Hematopoietic multipotent progenitor cell treated with erythropoietin and hydrocortisone succinate and interleukin-3 and kit ligand, for 15 days (in vitro differentiated cells): ENCODE data around the gene TBXAS1.

Source experiments
- DNase-seq: peaks from one replicate; pipeline ENCODE4 v3.0.0-alpha.2; 2015; ENCODE audit warnings: low spot score

Gene TBXAS1

DNA sequence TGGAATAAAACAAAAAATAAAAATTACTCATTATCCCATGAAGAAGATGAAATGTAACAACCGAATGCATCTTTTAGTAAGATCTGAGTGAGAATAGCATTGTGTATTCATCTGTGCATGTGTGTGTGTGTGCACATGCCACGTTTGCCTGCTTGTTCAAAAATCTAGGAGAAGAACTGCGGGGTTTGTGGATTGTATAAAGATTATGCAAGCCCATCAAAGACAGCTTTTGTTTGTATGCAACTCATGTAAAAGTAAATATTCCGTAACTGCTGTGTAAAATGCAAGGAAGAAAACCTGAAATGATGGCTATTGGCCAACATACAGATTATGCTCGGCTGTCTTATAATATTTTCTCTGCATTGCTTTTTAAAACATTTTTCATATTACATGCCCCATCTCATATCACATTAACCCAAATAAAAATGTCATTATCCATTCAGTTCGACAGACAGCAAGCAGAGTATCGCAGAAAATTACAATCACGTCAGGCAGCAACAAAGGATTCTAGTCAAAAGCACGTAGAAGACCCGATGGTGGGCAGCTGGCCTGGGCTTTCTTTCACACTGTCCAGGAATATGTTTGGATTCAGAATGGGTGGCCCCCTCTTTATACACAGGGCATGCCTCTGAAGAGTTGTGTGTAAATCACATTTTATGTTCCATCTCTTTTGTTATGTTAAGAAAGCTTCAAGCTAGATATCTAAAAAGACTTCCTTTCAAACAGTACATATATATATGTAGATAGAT lies 119.7 kb downstream of the TBXAS1 start:
- no peak for DNase-seq

DNA sequence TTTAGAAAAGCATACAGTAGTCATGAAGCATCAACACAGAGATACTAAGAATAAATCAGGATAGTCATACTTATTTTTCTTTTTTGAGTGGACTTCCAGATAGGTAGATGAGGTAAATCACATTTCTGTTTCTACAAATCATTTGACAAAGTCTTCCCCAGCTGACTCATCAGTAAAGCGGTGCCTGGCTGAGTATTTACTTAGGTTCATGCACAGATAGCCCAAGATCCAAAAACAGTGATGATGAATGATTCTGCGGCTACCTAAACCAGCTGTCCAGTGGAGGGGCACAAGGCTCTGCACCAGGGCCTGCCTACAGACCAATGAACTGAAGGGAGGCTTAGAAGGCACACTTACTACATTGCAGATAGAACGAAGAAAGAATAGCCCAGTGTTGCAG lies 120.6 kb downstream of the TBXAS1 start:
- DNase-seq, result no peak

DNA sequence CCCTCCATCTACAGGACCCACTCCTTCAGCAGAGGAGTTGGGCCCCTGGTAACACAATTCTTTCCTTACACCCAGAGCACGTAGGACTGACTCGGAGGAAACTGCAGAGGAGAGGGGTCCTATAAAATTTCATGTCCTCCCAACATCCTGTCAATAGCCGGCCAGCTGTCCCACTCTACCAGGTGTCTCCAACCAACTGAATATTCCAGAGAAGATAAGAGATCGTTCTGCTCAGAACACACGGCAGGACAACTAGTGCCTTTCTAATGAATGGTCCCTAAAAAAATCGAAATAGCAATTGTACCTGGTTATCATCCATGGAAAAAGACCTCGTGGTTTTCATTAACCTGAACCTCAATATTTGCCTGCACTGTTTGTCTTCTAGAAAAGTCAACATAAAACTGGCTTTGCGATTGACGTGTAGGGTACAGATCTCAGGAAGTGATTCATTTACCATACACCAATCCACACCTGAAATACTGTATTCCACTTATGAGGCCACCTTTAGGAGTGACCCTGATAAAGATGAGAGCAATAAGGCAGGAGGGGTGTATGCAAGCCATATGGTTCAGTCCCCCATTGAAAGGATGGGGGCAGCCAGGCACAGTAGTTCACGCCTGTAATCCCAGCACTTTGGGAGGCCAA lies 121.9 kb downstream of the TBXAS1 start:
- DNase-seq, result no peak

DNA sequence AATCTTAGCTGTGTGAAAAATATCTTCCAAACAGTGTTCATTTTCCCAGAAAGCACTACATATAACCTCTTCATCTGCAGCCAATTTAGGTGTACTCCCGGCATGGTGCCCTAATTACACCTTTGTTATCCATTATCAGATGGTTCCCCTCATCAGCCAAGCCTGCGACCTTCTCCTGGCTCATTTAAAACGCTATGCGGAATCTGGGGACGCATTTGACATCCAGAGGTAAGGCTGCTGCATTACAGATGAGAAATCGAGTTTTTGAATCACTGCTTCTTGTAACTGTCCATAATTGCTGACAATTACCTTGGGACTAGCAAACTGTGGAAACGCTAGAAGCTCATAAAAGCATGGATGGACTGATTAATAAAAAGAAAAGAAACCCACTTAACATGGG lies 124.2 kb downstream of the TBXAS1 start:
- no peak for DNase-seq

DNA sequence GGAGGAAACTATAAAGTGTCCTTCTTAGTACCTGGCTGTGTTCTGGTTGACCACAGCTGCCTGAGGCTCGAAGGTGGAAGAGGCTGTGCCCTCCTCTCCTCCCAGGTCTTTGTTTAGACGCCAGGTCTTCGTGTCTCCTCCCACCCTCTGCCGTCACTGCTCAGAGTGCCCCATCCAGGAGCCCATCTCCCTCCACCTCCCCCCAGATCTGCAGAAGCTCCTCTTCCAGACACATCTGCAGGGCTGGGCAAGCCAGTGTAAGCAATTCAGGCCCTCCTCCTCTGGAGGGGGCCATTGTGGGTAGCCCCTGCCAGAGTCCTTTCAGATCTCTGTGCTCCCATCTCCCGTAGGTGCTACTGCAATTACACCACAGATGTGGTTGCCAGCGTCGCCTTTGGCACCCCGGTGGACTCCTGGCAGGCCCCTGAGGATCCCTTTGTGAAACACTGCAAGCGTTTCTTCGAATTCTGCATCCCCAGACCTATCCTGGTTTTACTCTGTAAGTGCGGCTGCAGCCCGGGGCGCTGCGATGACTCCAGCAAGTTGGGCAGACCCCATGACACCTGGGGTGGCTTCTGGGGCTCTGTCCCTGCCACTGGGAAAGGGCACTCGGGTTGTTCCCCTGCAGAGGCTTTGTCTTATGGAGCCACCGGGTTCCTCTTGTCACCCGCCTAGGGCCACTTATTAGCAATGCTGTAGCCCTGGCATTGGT lies 126.2 kb downstream of the TBXAS1 start:
- no peak for DNase-seq

DNA sequence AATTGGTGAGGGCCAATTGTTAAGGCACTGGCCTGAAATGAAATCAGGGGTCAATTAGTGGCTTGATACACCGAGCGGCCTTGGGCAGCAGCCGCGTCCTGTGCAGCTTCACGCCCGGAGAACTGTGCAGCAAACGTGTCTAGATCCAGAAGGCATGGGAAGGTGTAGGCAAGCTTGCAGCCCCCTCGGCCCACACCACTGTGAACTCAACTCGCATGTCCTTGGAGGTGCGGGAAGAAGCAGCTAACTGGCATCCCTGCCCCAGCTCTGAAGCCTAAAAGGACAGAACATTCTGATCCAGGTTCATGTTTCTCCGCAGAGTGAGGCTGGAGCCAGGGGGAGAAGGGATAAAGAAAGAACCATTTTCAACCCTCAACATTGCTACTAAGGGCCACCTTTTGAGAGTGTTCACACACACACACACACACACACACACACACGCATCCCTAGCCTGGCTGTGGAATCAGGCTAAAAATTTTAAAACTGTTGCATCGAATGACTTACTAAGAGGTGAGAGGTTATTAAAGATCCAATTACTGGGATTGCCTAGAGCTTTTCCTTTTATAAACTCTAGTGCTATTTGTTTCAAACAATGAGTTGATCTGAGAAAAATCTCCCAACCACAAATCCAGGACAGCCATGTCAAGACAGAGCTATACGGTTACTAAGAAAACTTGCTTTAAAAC lies 129.7 kb downstream of the TBXAS1 start:
- no peak for DNase-seq

DNA sequence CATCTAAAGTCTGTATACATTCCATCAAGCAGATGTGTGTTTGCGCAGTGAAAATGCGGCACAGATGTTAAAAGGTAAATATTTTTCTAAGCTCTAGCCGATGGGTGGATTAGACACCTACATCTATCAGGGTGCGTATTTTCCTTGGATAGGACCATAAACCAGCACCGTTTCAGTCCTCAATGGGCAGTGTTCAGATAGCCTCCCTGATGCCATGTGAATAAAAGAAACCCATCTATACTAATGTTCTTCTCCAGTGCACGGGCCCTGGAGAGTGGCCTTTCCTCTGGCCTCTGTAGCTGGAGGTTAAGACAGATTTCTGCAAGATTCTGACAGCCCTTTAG lies 130.2 kb downstream of the TBXAS1 start:
- DNase-seq, result no peak

DNA sequence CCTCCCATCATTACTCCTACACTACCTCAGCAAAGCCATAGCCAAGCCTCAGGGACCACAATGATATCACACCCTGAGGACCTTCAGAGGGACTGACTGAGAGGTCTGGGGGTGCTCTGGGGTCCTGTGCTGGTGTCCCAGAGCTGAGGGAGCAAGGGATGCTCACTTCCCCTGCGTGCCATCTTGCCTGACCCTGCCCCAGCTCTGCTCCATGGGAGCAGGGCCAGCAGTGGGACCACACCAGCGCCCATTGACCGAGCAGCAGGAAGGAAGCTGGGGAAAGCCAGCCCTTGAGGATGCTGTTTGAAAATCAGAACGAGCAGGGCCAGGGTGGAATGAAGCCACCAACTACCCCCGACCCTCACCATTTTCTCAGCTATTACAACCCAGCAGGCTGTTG lies 130.7 kb downstream of the TBXAS1 start:
- no peak for DNase-seq

DNA sequence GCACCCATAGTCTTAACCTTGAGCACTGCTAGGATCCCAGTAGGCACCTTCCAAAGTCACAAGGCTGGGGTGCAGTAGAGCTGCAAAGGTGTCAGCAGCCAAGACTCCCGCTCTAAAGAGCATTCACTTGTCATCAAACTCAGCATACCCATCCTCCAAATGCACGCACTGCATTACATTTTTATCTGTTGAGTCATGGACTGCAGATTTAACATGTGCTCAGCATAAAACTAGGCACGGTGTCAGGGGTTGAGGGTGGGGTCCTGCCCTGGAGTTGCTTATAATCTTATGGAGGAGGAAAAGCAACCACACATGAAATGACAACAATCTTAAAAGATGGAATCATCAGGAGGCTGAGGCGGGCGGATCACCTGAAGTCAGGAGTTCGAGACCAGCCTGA lies 131.1 kb downstream of the TBXAS1 start:
- no peak for DNase-seq

DNA sequence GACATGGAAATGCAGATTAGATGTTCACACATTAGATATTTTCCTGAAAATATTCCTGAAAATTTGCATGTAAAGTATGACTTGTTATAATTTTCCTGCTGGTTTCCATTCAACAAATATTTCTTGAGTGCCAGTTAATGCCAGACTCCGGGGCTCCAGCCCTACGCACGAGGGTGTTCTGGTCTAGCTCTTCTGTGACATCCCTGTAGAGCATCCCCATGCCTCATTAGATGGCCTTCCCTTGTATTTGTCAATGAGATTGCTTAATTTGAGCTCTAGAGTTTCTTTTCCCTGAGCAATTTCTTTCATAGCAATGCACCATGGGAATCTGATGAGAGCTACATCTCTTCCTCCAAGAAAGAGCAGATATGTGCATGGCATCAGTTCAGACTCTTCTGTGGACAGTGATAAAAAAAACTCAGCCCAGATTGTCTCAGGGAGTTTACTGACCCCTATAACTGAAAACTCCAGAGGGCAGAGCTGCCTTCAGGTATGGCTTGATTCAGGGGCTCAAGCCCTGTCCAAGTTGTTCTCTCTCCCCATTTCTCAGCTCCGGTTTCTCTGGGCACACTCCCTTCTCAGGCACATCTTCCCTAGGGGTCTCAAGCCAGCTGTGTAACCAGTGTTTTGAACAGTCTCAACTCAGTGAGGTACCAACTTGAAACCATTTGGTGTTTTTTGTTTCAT lies 137.0 kb downstream of the TBXAS1 start:
- no peak for DNase-seq

DNA sequence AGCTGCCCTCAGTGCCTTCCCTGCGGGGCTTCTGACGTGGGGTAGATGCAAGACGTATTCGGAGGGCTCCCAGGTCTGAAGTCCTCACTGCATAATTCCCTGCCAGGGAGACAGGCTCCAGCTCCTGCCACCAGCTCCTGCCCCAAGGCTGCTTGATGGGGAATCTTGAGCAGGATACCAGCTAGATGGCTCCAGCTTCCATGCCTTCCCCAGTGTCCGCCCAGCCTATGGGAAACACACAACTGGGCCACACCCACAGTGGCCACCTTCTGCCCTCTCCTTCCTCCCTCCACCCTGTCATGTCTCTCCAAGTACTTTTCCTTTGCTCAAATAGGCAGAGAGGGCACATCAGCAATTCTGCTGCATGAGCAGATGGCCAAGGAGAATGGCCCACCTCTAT lies 137.9 kb downstream of the TBXAS1 start:
- DNase-seq, result no peak

DNA sequence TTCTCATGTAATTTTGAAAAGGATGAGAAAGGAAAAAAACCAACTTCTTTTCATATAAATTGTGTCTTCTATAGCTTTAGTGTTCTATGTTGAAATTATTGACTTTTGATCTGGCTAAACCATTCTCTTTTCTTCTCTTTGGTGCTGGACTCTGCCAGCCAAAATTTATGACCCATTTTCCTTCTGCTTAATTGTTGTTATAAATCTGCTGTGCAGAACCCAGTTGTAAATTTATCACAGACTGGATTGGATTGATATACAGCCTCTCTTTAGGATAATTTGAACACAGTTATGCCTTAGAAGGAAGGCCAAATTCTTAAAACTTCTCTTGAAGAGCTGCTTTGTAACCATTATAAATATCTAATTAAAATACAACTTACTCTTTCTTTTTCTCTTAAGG lies 139.9 kb downstream of the TBXAS1 start:
- no peak for DNase-seq

DNA sequence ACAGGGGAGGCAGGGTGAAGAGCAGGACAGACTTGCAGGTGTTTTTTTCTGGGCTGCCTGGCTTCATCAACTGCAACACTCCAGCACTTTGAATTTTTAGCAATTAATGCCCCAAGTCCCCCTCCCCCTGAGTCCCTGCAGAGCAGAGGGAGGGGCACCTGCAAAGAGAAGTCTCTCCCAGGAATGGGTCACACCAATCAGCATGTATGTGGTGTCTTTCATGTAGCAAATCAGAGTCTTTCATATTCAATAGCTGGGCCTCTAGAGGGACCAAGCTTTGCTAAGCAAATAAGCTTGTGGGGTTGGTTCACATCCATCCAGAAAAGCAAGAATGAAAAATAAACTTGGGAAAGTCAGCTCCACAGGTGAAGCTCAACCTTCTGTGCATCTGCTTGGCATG lies 143.0 kb downstream of the TBXAS1 start:
- no peak for DNase-seq

DNA sequence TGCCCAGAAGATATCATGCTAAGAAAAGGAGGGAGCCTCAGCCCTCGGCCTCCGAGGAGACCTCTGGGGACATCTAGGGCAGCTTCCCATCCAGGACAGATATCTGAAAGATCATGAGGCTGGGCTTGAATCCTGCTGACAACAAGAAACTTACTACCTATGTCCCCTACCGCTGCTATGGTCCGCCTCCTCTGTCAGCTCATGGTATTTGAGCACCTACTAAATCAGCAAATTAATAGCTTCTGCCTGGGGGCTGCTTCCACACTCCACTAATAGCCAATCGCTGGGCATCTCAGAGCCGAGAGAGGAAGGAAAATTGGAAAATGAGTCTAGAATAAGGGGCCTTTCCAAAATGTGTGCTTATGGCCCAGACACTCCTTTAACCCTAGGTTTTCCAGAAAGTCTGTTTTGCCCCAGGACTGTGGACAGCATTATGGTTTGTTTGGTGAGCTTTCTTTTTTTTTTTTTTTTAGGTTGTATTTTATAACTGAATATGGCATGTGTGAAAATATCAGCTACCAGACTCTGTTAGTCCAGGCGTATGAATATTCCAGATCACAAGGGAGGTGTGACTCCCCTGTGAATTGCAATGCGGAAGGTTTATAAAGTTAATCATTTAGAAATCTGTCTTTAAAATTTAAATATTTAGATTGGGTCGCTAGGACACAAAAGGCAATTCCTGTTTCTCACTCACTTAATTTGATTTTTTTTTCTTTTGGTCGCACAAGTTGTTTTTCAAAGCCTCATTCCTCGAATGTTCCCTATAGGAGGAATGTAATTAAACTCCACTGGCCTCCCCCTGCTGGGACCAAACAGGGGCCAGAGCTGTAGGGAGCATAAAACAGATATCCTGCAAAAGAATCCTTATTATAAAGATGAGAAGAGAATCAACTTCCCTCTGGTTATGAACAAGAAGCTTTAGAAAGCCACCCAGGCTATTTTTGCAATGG lies 144.3 kb downstream of the TBXAS1 start:
- no peak for DNase-seq

DNA sequence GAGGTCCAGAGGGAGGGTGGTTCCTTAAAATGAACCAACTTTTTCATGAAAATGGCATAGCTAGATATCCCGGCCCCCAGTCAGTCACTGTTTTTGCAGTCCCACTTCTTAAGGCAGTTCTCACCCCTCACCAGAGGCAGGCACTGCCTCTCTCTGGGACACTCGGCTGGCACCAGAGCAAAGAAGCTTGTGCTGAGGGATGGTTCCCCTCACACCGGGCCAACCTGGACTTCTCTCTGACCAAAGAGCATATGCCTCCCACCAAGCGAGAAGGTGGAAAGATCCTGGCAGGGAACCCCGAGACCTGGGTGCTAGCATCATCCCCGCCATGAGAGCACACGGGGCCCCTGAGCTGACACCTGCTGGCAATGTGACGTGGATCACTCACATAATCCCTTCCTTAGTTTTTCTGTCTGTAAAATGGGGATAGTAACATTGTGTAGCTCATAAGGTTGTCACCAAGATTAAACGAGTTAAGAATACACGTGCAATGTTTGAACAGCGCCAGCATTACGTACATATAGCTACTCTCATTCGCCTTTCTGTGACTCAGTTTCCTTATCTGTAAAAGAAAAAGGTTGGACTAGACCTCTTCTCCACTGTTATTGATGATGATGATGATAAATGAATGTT lies 145.2 kb downstream of the TBXAS1 start:
- no peak for DNase-seq

DNA sequence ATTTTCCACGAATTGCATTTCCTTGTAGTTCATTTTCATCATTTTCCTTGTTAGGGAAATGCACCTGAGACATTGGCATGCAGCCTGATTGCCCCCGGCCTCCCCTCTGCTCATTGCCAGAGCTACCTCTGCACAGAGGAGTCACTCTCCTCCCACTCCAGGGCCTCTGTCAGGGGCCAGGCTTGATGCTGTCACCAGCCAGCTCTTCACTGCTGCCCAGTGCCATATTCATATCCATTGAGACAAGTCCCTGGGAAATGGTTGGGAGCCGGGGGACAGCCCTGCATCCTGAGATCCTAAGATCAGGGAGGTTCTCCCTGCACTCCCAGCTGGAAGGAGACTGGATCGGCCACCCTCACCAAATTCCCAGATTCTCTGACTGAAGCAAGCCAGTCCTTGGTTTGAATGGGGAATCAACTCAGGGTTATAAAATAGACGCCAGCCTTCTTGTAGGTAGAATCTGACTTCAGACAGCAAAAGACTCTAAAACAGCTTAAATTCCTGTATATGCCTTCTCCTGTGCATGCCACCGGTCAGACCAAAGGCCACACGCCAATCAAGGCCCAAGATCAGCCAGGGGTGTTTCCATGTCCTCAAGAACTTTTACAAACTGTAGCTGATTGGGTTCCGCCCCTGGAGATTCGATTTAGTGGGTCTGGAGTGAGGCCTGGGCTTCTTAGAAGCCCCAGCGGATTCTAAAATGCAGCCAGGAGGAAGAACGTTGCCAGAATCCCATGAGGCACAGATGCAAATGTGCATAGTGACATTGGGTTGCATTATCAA lies 147.2 kb downstream of the TBXAS1 start:
- no peak for DNase-seq

DNA sequence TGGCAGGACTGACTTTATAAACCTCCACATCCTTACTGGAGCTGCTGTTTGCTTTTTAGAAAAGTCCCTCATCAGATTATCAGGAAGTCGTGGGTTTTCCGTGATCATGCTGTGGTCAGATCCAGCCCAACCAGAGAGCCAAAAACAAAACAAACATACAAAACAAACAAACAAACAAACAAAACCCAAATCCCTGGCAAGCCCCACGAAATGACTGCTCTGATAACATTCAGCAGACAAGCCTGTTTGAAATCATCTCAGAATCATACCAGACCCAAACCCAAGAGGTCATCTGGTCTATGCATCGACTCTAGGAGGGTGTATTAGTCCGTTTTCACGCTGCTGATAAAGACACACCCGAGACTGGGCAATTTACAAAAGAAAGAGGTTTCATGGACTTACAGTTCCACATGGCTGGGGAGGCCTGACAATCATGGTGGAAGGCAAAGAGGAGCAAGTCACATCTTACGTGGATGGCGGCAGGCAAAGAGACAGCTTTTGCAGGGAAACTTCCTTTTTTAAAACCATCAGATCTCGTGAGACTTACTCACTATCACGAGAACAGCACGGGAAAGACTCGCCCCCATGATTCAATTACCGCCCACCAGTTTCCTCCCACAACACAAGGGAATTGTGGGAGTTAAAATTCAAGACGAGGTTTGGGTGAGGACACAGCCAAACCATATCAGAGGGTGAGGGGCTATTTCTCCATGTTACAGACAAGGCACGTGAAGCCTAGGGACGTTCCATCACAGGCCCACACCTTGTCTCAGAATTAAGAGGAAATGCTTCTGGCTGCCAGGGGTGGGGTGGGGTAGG lies 148.0 kb downstream of the TBXAS1 start:
- DNase-seq, result no peak

DNA sequence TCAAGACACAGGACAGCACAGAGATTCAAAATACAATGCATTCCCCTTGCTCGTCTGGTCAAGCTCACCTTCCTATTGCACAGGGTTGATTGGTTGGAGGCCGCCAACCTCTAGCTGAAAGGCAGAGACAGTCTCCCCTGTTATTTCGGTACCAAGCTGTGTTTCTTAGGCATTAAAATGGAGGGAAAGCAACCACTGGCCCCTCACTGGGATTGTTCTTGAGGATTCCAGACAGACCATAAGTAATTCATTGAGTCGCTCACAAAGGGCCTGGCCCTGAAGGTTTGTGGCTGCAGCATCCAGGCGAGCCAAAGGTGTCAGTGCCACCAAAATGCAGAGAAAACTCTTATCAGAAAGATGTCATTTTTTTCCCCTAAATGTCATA lies 152.4 kb downstream of the TBXAS1 start:
- DNase-seq, result no peak
